Heart right ventricle (tissue), 16 donors: ENCODE results near the gene POLE3. TPM values are rescaled to one million over a fixed set of nuclear protein-coding genes. Genes with fewer than 3 reads are reported as not detected.
A peak's percentile ranks its signal among the peaks of the same experiment; 100 is the strongest.
"Not testable (repeated sequence)": the region's sequence is repeated elsewhere in the genome, so short reads cannot be mapped to it uniquely, and the experiment has no call there.

Experiments
- ATAC-seq, 8 donors: fragments of 200-7000 bp; cut with Tn5 transposase; one replicate each; pipeline ENCODE4 v1.9.1; 2020; ENCODE audit warnings: mild to moderate bottlenecking in 8 of 8, moderate library complexity in 8 of 8, moderate number of reproducible peaks in 1 of 8
- DNase-seq, 2 donors: peaks; one replicate each; pipeline ENCODE4 v3.0.0-alpha.2; 2020
- H3K27ac ChIP-seq, 10 donors: fragments of 200-600 bp; sonication (generic) in 2 of 10; one replicate each; pipeline versions ENCODE4 v1.5.0 to v1.8.0; 2020 to 2022; ENCODE audit warnings: mild to moderate bottlenecking in 3 of 10
- H3K27me3 ChIP-seq, 7 donors: fragments of 200-600 bp; one replicate each; pipeline ENCODE4 v1.8.0; 2021 to 2022; ENCODE audit warnings: mild to moderate bottlenecking in 2 of 7
- H3K36me3 ChIP-seq, 9 donors: fragments of 200-600 bp; sonication (generic) in 1 of 9; one replicate each; pipeline versions ENCODE4 v1.5.0 to v1.8.0; 2020 to 2022; ENCODE audit warnings: mild to moderate bottlenecking in 2 of 9
- H3K4me1 ChIP-seq, 9 donors: fragments of 200-600 bp; sonication (generic) in 1 of 9; one replicate each; pipeline versions ENCODE4 v1.5.0 to v1.8.0; 2020 to 2022; ENCODE audit warnings: mild to moderate bottlenecking in 4 of 9
- H3K4me3 ChIP-seq, 10 donors: fragments of 200-600 bp; sonication (generic) in 2 of 10; one replicate each; pipeline versions ENCODE4 v1.5.0 to v1.8.0; 2020 to 2022; ENCODE audit warnings: mild to moderate bottlenecking in 7 of 10, moderate library complexity in 2 of 10
- H3K9me3 ChIP-seq, 11 donors: fragments of 200-600 bp in 10 of 11; sonication (generic) in 2 of 11; one replicate each; pipeline versions ENCODE4 v1.5.0 to v1.8.0; 2013 to 2022; ENCODE audit warnings: mild to moderate bottlenecking in 2 of 11, control low read depth in 1 of 11, moderate library complexity in 1 of 11
- CTCF ChIP-seq, 9 donors: fragments of 200-600 bp; sonication (generic) in 2 of 9; IDR thresholded peaks; one replicate each; pipeline versions ENCODE4 v1.5.0 to v1.8.0; 2021 to 2022; ENCODE audit warnings: antibody characterized with exemption in 9 of 9, mild to moderate bottlenecking in 5 of 9, moderate library complexity in 1 of 9
- WGBS, 2 donors: extraction: QIAGEN DNeasy Blood & Tissue Kit; methylation state at CpG; one replicate each; pipeline ENCODE4 v1.1.7; 2013; ENCODE audit warnings: inconsistent platforms in 1 of 2; 5-methylcytosine and 5-hydroxymethylcytosine counted together
- intact Hi-C, 10 donors: fragments of 100-400 bp; cut with DNase I; formaldehyde crosslinking; loops; one replicate each; pipeline versions ENCODE4 v1.11.1 to v1.14.2; 2022
- polyA plus RNA-seq, 2 donors: library from polyadenylated mRNA; stranded (reverse); fragments of 200-250 nt; gene quantifications; one replicate each; pipeline ENCODE4 v1.2.3, GENCODE V29; 2013
- total RNA-seq, 10 donors: library from RNA; stranded (reverse); fragmentation: NEBNext Ultra II Directional in 3 of 10; extraction: Animal tissue kit (Norgen Biotek cat#: 25700) in 3 of 10; gene quantifications; one replicate each; pipeline versions ENCODE4 v1.2.1 to v1.2.4, GENCODE V29; 2021 to 2023
- donor health status: Arrhythmogenic right ventricular cardiomyopathy.
- donor health status: ischemic (EF 13 %, LVEDD 7.1; RV severe dilation, severe dysfunction).
- donor health status: healthy with polysubstance abuse.
- donor health status: DM: no; HTN: yes; CAD: no.
- donor health status: DM: no; HTN: no; CAD: no.
- donor health status: ischemic (EF 25% LVEDD 6.9; RV normal size, moderate dysfunction).
- donor health status: ischemic (EF 25% LVEDD 5.7; RV mildly dilated, moderate dysfunction).
- donor health status: healthy.
- donor health status: DM: yes; HTN: yes; CAD: no.
- donor health status: Ischemic cardiomyopathy.
- donor health status: ischemic (EF 35%, LVEDD 5.7; RV mildly dilated, moderate dysfunction).
- donor health status: nonischemic (EF 11% LVEDD 7.7; RV severe dilation, severe dysfunction).
- donor health status: DM: yes; HTN: yes; CAD: no.
- donor health status: PGD.
- donor health status: ischemic (EF 29% LVEDD 5.4; RV normal size, mild dysfunction).
- donor health status: nonischemic (EF 23%, LVEDD 6.1; RV moderate dilation, normal function).

POLE3 gene
- total and polyA plus RNA-seq, 12 donors = 14.2 to 45.0 (median 23.1) TPM

GRCh38 chr9:113368982-113369854 lies 41.3 kb downstream of the POLE3 start:
- no peak for TF ChIP-seq CTCF (IDR thresholded peaks at IDR 0.05)
- Histone ChIP-seq H3K27me3 (no peaks in the 10 kb centered on the region), H3K36me3 (peaks cover 0 to 18% (median 10%) of the 10 kb centered on the region in 9 donors), H3K27ac (peak overlapping the region in 1 of 10 donors; percentile 22), H3K9me3 (no peaks in the 10 kb centered on the region), H3K4me3 (no peak overlapping the region), H3K4me1 (peaks cover 0 to 17% (median 0%) of the 10 kb centered on the region in 9 donors)
- ATAC-seq (peak in 4 of 8 donors; percentile 24 to 48 (median 37)), DNase-seq (no peak)
- intact Hi-C loops = no loop called here
- 70 to 71% methylated on average over 13 of the region's 13 CpGs for WGBS, 2 donors

GRCh38 chr9:113368348-113368981 lies 42.0 kb downstream of the POLE3 start:
- H3K4me3 ChIP-seq = no peak overlapping the region
- no peak for ATAC-seq
- peaks cover 0 to 10% (median 2%) of the 10 kb centered on the region in 9 donors for H3K36me3 ChIP-seq
- peaks cover 0 to 17% (median 0%) of the 10 kb centered on the region in 9 donors for H3K4me1 ChIP-seq
- no peaks in the 10 kb centered on the region for H3K27me3 ChIP-seq
- 88% methylated on average over 5 of the region's 5 CpGs for WGBS, 2 donors
- TF ChIP-seq CTCF (IDR thresholded peaks at IDR 0.05) = no peak
- DNase-seq = no peak
- H3K27ac ChIP-seq = no peak overlapping the region
- no peaks in the 10 kb centered on the region for H3K9me3 ChIP-seq
- intact Hi-C loops = no loop called here

- 87 to 93% methylated on average over 3 of the region's 3 CpGs for WGBS, 2 donors
- DNase-seq, intact Hi-C loops, H3K27ac ChIP-seq, ATAC-seq, H3K4me3 ChIP-seq, H3K9me3 ChIP-seq, H3K36me3 ChIP-seq, H3K27me3 ChIP-seq: not testable (repeated sequence)
- H3K4me1 ChIP-seq = peaks cover 0 to 17% (median 0%) of the 10 kb centered on the region in 9 donors
Measured at GRCh38 chr9:113365652-113366051, 44.8 kb downstream of the POLE3 start.

GRCh38 chr9:113364951-113365350 lies 45.5 kb downstream of the POLE3 start:
- no peaks in the 10 kb centered on the region for H3K27me3 ChIP-seq

More at GRCh38 chr9:113364951-113365350, 45.5 kb downstream of the POLE3 start:
- peaks cover 0 to 17% (median 0%) of the 10 kb centered on the region in 9 donors for H3K4me1 ChIP-seq
- no peak for DNase-seq
- H3K27ac ChIP-seq = no peak overlapping the region
- no peak overlapping the region for H3K4me3 ChIP-seq
- no peaks in the 10 kb centered on the region for H3K36me3 ChIP-seq
- no peaks in the 10 kb centered on the region for H3K9me3 ChIP-seq
- no peak for TF ChIP-seq CTCF (IDR thresholded peaks at IDR 0.05)
- ATAC-seq = no peak
- intact Hi-C loops = no loop called here
- 18 to 20% methylated on average over 1 of the region's 1 CpG for WGBS, 2 donors
